Gastroesophageal sphincter (tissue), 4 donors: Measurements from ENCODE around the gene CDC42BPB. TPM values are rescaled to one million over a fixed set of nuclear protein-coding genes. Genes with fewer than 3 reads are reported as not detected.

ENCODE experiments used
- ATAC-seq: fragments of 150-250 bp; one replicate; pipeline ENCODE4 v1.9.1; 2016; ENCODE audit warnings: mild to moderate bottlenecking, moderate library complexity
- H3K27ac ChIP-seq, 4 donors: fragments of 200-600 bp; sonication (generic) in 3 of 4; 1 replicate in 3 of 4; 2 replicates in 1 of 4; pipeline ENCODE4 v1.5.1; 2016 to 2019
- H3K27me3 ChIP-seq: fragments of 200-600 bp; sonication (generic); one replicate; pipeline ENCODE4 v1.5.1; 2019
- H3K36me3 ChIP-seq, 2 donors: fragments of 200-600 bp; sonication (generic); one replicate each; pipeline ENCODE4 v1.5.1; 2019; ENCODE audit warnings: control low read depth in 1 of 2
- H3K4me1 ChIP-seq, 3 donors: fragments of 200-600 bp; sonication (generic); 1 replicate in 2 of 3; 2 replicates in 1 of 3; pipeline ENCODE4 v1.5.1; 2016 to 2019; ENCODE audit warnings: control low read depth in 2 of 3
- H3K4me3 ChIP-seq, 2 donors: fragments of 200-600 bp; sonication (generic); one replicate each; pipeline ENCODE4 v1.5.1; 2019; ENCODE audit warnings: mild to moderate bottlenecking in 1 of 2, moderate library complexity in 1 of 2
- H3K9me3 ChIP-seq, 3 donors: fragments of 200-600 bp; sonication (generic); one replicate each; pipeline ENCODE4 v1.5.1; 2017 to 2019; ENCODE audit warnings: control low read depth in 2 of 3
- CTCF ChIP-seq, 4 experiments: fragments of 200-600 bp in 2 of 4; fragments of 450-650 bp in 2 of 4; sonication (generic) in 1 of 4; IDR thresholded peaks; one replicate each; pipeline ENCODE4 v1.5.1; 2017 to 2019; ENCODE audit warnings: antibody characterized with exemption in 4 of 4, mild to moderate bottlenecking in 2 of 4, moderate library complexity in 2 of 4
- EP300 ChIP-seq: sonication (generic); formaldehyde crosslinking; IDR thresholded peaks from one replicate; pipeline ENCODE4 v1.6.1; 2017; ENCODE audit warnings: antibody characterized with exemption, mild to moderate bottlenecking
- POLR2A ChIP-seq, 2 donors: fragments of 450-650 bp; IDR thresholded peaks; one replicate each; pipeline ENCODE4 v1.6.1; 2017; ENCODE audit warnings: antibody characterized with exemption in 2 of 2, mild to moderate bottlenecking in 2 of 2, moderate library complexity in 1 of 2
- POLR2AphosphoS5 ChIP-seq: sonication (generic); formaldehyde crosslinking; IDR thresholded peaks from one replicate; pipeline ENCODE4 v1.6.1; 2017; ENCODE audit warnings: antibody characterized with exemption
- WGBS, 2 donors: methylation state at CpG; one replicate each; pipeline ENCODE4 v1.1.5; 2018; ENCODE audit warnings: low coverage in 1 of 2; 5-methylcytosine and 5-hydroxymethylcytosine counted together
- total RNA-seq, 4 donors: library from RNA; depleted of rRNA; stranded (reverse); fragments of >200 nt; gene quantifications; one replicate each; pipeline ENCODE4 v1.1.0, GENCODE V29; 2016

The CDC42BPB gene
- total RNA-seq, 4 donors from 2014 or later = 86.7 to 151 (median 97.3) TPM

GRCh38 chr14:103103461-103104388, 46.4 kb upstream of the CDC42BPB start:
- H3K4me1 ChIP-seq = peaks cover 0 to 44% (median 29%) of the 10 kb centered on the region in 3 donors
- H3K36me3 ChIP-seq = no peaks in the 10 kb centered on the region
- TF ChIP-seq CTCF (IDR thresholded peaks at IDR 0.05) = peak in 2 of 4 experiments; percentile 24 to 30
- no peak for TF ChIP-seq POLR2A (IDR thresholded peaks at IDR 0.05)
- WGBS, 2 donors = 0 to 13% methylated on average over 4 to 13 of the region's 68 CpGs
- no peak overlapping the region for H3K27ac ChIP-seq
- H3K27me3 ChIP-seq = peaks cover 98% of the 10 kb centered on the region
- no peaks in the 10 kb centered on the region for H3K9me3 ChIP-seq
- peak; percentile 46 for ATAC-seq
- H3K4me3 ChIP-seq = peak overlapping the region in 1 of 2 donors; percentile 21

DNA sequence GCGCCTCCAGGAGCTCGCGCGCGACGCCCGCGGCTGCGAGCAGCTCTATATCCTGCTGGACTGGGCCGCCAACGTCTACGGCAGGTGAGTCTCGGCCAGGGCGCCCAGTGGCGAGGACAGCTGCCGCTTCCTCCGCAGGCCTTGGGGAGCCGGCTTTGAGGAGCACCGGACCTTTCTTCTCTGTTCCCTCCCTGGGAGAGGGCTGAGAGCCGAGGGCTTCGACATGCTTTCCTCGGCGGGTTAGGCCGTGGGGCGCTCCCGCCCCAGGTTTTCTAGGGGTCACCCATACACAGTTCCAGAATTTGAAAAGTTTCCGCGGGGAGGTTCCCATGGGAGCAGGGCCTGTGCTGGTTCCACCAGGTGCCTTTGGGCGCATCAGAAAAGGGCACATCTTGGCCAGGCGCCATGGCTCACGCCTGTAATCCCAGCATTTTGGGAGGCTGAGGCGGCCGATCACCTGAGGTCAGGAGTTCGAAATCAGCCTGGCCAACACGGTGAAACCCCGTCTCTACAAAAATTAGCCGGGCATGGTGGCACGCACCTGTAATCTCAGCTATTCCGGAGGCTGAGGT, 45.4 kb upstream of the CDC42BPB start:
- Histone ChIP-seq H3K27ac (no peak overlapping the region), H3K36me3 (no peaks in the 10 kb centered on the region), H3K27me3 (peaks cover 98% of the 10 kb centered on the region), H3K4me3 (peak overlapping the region in 1 of 2 donors; percentile 19), H3K9me3 (no peaks in the 10 kb centered on the region), H3K4me1 (peaks cover 0 to 44% (median 26%) of the 10 kb centered on the region in 3 donors)
- ATAC-seq = no peak
- TF ChIP-seq CTCF (IDR thresholded peaks at IDR 0.05) (no peak), POLR2AphosphoS5 (no peak), EP300 (no peak), POLR2A (IDR thresholded peaks at IDR 0.05) (no peak)
- no CpG with 5 or more reads among the region's 39 CpGs for WGBS, 2 donors

DNA sequence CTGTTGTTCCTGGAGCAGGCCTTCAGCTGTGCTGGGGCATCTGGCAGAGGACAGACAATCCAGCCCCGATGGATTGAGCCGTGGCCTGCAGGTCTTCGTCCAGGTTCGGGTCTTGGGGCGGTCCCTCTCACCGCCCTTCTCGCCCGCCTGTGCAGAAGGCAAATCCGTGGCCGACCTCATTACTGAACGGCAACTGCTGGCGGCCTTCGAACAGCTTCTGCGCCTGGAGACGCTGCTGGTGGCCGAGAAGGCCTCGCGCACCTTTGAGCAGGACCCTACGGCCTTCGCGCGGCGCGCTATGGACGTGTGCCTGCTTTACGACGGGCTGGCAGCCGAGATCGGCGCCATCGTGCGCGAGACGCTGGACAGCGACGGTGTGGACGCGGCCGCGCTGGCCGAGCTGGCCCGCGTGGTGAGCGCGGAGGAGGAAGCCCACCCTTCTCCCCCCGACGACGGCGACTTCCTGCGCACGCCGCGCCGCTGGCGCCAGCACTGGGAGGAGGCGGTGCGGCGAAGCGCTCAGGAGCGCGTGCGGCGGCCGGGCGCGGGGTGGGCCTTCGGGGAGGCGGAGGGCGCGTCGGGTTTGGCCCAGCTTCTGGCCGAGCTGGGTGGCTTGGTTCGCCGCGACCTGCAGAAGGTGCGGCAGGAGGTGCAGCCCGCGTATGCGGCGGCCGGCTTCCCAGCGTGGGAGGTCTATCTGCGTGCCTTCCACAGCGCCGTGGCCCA, 44.8 kb upstream of the CDC42BPB start:
- Histone ChIP-seq H3K27me3 (peaks cover 95% of the 10 kb centered on the region), H3K4me1 (peaks cover 0 to 44% (median 26%) of the 10 kb centered on the region in 3 donors)

GRCh38 chr14:103101257-103101962, 44.1 kb upstream of the CDC42BPB start:
- H3K9me3 ChIP-seq = no peaks in the 10 kb centered on the region
- H3K27me3 ChIP-seq = peaks cover 89% of the 10 kb centered on the region
- no peak overlapping the region for H3K4me3 ChIP-seq
- no peak for ATAC-seq
- TF ChIP-seq EP300 (no peak), CTCF (IDR thresholded peaks at IDR 0.05) (no peak), POLR2AphosphoS5 (no peak), POLR2A (IDR thresholded peaks at IDR 0.05) (no peak)
- H3K4me1 ChIP-seq = peaks cover 0 to 44% (median 26%) of the 10 kb centered on the region in 3 donors
- H3K36me3 ChIP-seq = no peaks in the 10 kb centered on the region
- WGBS, 2 donors = 91 to 93% methylated on average over 4 to 7 of the region's 11 CpGs
- no peak overlapping the region for H3K27ac ChIP-seq

More for the DNA sequence above, 44.8 kb upstream of the CDC42BPB start:
- no peak for ATAC-seq
- TF ChIP-seq POLR2A (IDR thresholded peaks at IDR 0.05) = no peak
- no peak for TF ChIP-seq CTCF (IDR thresholded peaks at IDR 0.05)
- TF ChIP-seq POLR2AphosphoS5 = no peak
- no peak for TF ChIP-seq EP300
- H3K36me3 ChIP-seq = no peaks in the 10 kb centered on the region
- no peak overlapping the region for H3K27ac ChIP-seq
- peak overlapping the region in 1 of 2 donors; percentile 19 for H3K4me3 ChIP-seq
- WGBS, 2 donors = 31% methylated on average over 17 of the region's 85 CpGs; no CpG with 5 or more reads in 1 of the 2 donors
- H3K9me3 ChIP-seq = no peaks in the 10 kb centered on the region
